Gastrocnemius medialis (tissue), 4 donors: ENCODE results near the gene TCF7L2.

Experiments
- CTCF ChIP-seq, 5 experiments: fragments of 450-650 bp in 3 of 5; fragments of 200-600 bp in 2 of 5; sonication (generic) in 2 of 5; IDR thresholded peaks in 4 of 5; conservative IDR thresholded peaks in 1 of 5; 1 replicate in 4 of 5; 2 replicates in 1 of 5; pipeline ENCODE4 v1.5.1; 2016 to 2019; ENCODE audit warnings: antibody characterized with exemption in 5 of 5, mild to moderate bottlenecking in 3 of 5, moderate library complexity in 3 of 5
- POLR2A ChIP-seq, 2 donors: fragments of 450-650 bp; IDR thresholded peaks; one replicate each; pipeline ENCODE4 v1.6.1; 2017; ENCODE audit warnings: antibody characterized with exemption in 2 of 2, mild to moderate bottlenecking in 2 of 2, moderate library complexity in 2 of 2

- TF ChIP-seq CTCF (IDR thresholded peaks at IDR 0.05 in 4 of 5, conservative IDR thresholded peaks at IDR 0.05 in 1 of 5) (no peak), POLR2A (IDR thresholded peaks at IDR 0.05) (no peak)
Measured at GRCh38 chr10:113038985-113039384, 88.9 kb downstream of the TCF7L2 start.
